ENCODE results near the gene GPC6. TPM values are rescaled to one million over a fixed set of nuclear protein-coding genes. Genes with fewer than 3 reads are reported as not detected.
A peak's percentile ranks its signal among the peaks of the same experiment; 100 is the strongest.

Gene GPC6
- total and polyA plus RNA-seq, 9 of the 15 experiments (the other 6 are each of a cell fraction or from before 2014, with no cell fraction given): under 0.01 to 0.20 (median 0.01) TPM; not detected in 4

- Histone ChIP-seq H4K20me1 (replicated peaks; ENCODE audit: control insufficient read depth, insufficient read depth, low read length) (no peaks in the 10 kb centered on the region), H3K36me3 (ENCODE audit: control insufficient read depth, insufficient read depth, low read length) (no peaks in the 10 kb centered on the region), H2AFZ (ENCODE audit: low read depth, low read length) (no peak overlapping the region), H3K9ac (ENCODE audit: insufficient read depth in 1 of 2, low read depth in 2 of 2, low read length in 2 of 2) (no peak overlapping the region; a peak in 1 of 4 replicates), H3K4me1 (replicated peaks in 1 of 2; ENCODE audit: control insufficient read depth in 2 of 2, insufficient read depth in 2 of 2, low read length in 2 of 2) (peaks cover 0 to 6% of the 10 kb centered on the region in 2 experiments; a peak in 4 of 5 replicates), H3K27me3 (ENCODE audit: control insufficient read depth in 2 of 2, insufficient read depth in 2 of 2, low read length in 2 of 2) (no peaks in the 10 kb centered on the region), H3K9me3 (replicated peaks; ENCODE audit: control insufficient read depth, insufficient read depth, low read depth, low read length) (no peaks in the 10 kb centered on the region), H3K9me1 (ENCODE audit: control insufficient read depth, insufficient read depth, low read length) (no peaks in the 10 kb centered on the region), H3K27ac (ENCODE audit: extremely low read depth, low read depth, low read length) (no peak overlapping the region), H3K79me2 (ENCODE audit: control insufficient read depth, insufficient read depth, low read length) (no peaks in the 10 kb centered on the region), H3K4me3 (no peak overlapping the region), H3K4me2 (ENCODE audit: insufficient read depth, low read length) (peak overlapping the region; percentile 67)
- ATAC-seq (peak; percentile 91), DNase-seq (ENCODE audit: extremely low read depth in 1 of 4, low spot score in 3 of 4) (peak; percentile 5 to 64 (median 28)), FAIRE-seq (no peak)
- ChIA-PET POLR2A (interaction anchor here (1.9 to 2.5 kb wide), 2 partner anchors 11 to 184 kb away, joined by 4 to 9 read pairs; no protein-coding TSS in a partner anchor), CTCF (ENCODE audit: low intra/inter-chr PET ratio) (interaction anchor here (0.6 kb wide), 1 partner anchor 251 kb away, joined by 4 read pairs; no protein-coding TSS in a partner anchor)
- BruUV-seq (replicated peaks): no TSS peak
- 0% methylated on average over 19 of the region's 19 CpGs for WGBS (ENCODE audit: insufficient coverage, low coverage, missing lambda C conversion rate)
- in situ Hi-C loops (cut with MboI) (no loop called here), intact Hi-C loops (cut with micrococcal nuclease) (loop anchor here (10.0 kb wide), 2 partner anchors 521 to 971 kb away; no protein-coding TSS in a partner anchor)
- no peak for TF ChIP-seq MCM7 (IDR thresholded peaks at IDR 0.05)
- peak in 1 of 2 experiments; percentile 6; a peak in 1 of 4 replicates for TF ChIP-seq NRF1 (conservative IDR thresholded peaks at IDR 0.05 in 1 of 2, IDR thresholded peaks at IDR 0.05 in 1 of 2)
- peak; percentile 51; the same call in 1 of the 2 replicates for TF ChIP-seq TAL1 (IDR thresholded peaks at IDR 0.05)
- peak; percentile 51; the same call in 1 of the 2 replicates for TF ChIP-seq GATA2 (CRISPR knock-in tag; IDR thresholded peaks at IDR 0.05)
- peak; percentile 76 for TF ChIP-seq SOX6 (IDR thresholded peaks at IDR 0.05)
- no peak for TF ChIP-seq ZNF140 (CRISPR knock-in tag; IDR thresholded peaks at IDR 0.05)
- TF ChIP-seq TEAD4 (IDR thresholded peaks at IDR 0.05; ENCODE audit: low read length): peak; percentile 57; the same call in 1 of the 2 replicates
- TF ChIP-seq TEAD4 (CRISPR knock-in tag; IDR thresholded peaks at IDR 0.05; ENCODE audit: borderline replicate concordance): no peak
- no peak for TF ChIP-seq MAZ (CRISPR knock-in tag; conservative IDR thresholded peaks at IDR 0.05 in 1 of 2, IDR thresholded peaks at IDR 0.05 in 1 of 2)
- TF ChIP-seq DPF2 (IDR thresholded peaks at IDR 0.05): peak; percentile 58; the same call in 1 of the 2 replicates
- 0 out of 4 replicates have a peak, but pooled peaks of 1 of the 2 experiments have one; percentile 15 for TF ChIP-seq TRIM24 (IDR thresholded peaks at IDR 0.05)
- TF ChIP-seq TOE1 (IDR thresholded peaks at IDR 0.05; ENCODE audit: borderline replicate concordance): no peak
- TF ChIP-seq TOE1 (CRISPR knock-in tag; IDR thresholded peaks at IDR 0.05; ENCODE audit: borderline replicate concordance, low read depth): no peak
- 0 out of 2 replicates have a peak, but pooled peaks have one; percentile 20 for TF ChIP-seq NBN (IDR thresholded peaks at IDR 0.05; ENCODE audit: low read depth)
- peak; percentile 31; the same call in 1 of the 2 replicates for TF ChIP-seq L3MBTL2 (IDR thresholded peaks at IDR 0.05)
- peak; percentile 60 for TF ChIP-seq JUND (IDR thresholded peaks at IDR 0.05; ENCODE audit: borderline replicate concordance, low read depth, low read length)
- TF ChIP-seq JUND (tag; IDR thresholded peaks at IDR 0.05; ENCODE audit: borderline replicate concordance, low read depth, low read length): peak; percentile 62; the same call in 1 of the 3 replicates
- peak; percentile 35; the same call in 1 of the 2 replicates for TF ChIP-seq HDAC2 (IDR thresholded peaks at IDR 0.05)
- peak; percentile 64 for TF ChIP-seq ARID1B (IDR thresholded peaks at IDR 0.05)
- TF ChIP-seq EP300 (IDR thresholded peaks at IDR 0.05; ENCODE audit: low read length): peak; percentile 56
- TF ChIP-seq CTBP1 (IDR thresholded peaks at IDR 0.05; ENCODE audit: borderline replicate concordance): peak; percentile 85; the same call in 1 of the 2 replicates
- TF ChIP-seq, protein P1, sequence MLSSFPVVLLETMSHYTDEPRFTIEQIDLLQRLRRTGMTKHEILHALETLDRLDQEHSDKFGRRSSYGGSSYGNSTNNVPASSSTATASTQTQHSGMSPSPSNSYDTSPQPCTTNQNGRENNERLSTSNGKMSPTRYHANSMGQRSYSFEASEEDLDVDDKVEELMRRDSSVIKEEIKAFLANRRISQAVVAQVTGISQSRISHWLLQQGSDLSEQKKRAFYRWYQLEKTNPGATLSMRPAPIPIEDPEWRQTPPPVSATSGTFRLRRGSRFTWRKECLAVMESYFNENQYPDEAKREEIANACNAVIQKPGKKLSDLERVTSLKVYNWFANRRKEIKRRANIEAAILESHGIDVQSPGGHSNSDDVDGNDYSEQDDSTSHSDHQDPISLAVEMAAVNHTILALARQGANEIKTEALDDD (IDR thresholded peaks at IDR 0.05): peak; percentile 75
- 0 out of 2 replicates have a peak, but pooled peaks have one; percentile 7 for TF ChIP-seq CREM (IDR thresholded peaks at IDR 0.05; ENCODE audit: low read depth)
- TF ChIP-seq CEBPB (tag; IDR thresholded peaks at IDR 0.05): peak; percentile 91
Observed at GRCh38 chr13:94433055-94433961, 1206.7 kb downstream of the GPC6 start.
